HG03159 (cell line): Measurements from ENCODE around the gene TAPBP.

Experiments used
- ATAC-seq: cut with Tn5 transposase; IDR thresholded peaks from one replicate; pipeline ENCODE4 v1.9.1; 2021; ENCODE audit warnings: mild to moderate bottlenecking, moderate library complexity; ENCODE audit not compliant: unreplicated experiment

Gene TAPBP

GRCh38 chr6:33249732-33250630 is 63.9 kb downstream of the TAPBP start:
- ATAC-seq: no peak
